Psoas muscle (tissue), 8 donors: ENCODE results near the gene TROAP. TPM values are rescaled to one million over a fixed set of nuclear protein-coding genes. Genes with fewer than 3 reads are reported as not detected.

Source experiments
- ATAC-seq, 4 donors: fragments of 200-7000 bp; cut with Tn5 transposase; one replicate each; pipeline ENCODE4 v1.9.1; 2020; ENCODE audit warnings: moderate library complexity in 3 of 4, mild to moderate bottlenecking in 2 of 4
- DNase-seq, 2 donors: peaks; one replicate each; pipeline ENCODE4 v3.0.0-alpha.2; 2020
- H3K27ac ChIP-seq: fragments of 200-600 bp; one replicate; pipeline ENCODE4 v1.8.0; 2022
- H3K27me3 ChIP-seq, 3 donors: fragments of 200-600 bp in 1 of 3; one replicate each; pipeline versions ENCODE4 v1.6.1 to v1.8.0; 2013 to 2022; ENCODE audit warnings: low read length in 2 of 3, mild to moderate bottlenecking in 2 of 3, moderate library complexity in 1 of 3; ENCODE audit not compliant: insufficient read depth in 3 of 3
- H3K36me3 ChIP-seq, 2 donors: fragments of 200-600 bp in 1 of 2; one replicate each; pipeline versions ENCODE4 v1.6.1 to v1.8.0; 2013 to 2022; ENCODE audit warnings: low read depth in 1 of 2, mild to moderate bottlenecking in 1 of 2, moderate library complexity in 1 of 2; ENCODE audit not compliant: insufficient read depth in 1 of 2
- H3K4me1 ChIP-seq: fragments of 200-600 bp; one replicate; pipeline ENCODE4 v1.8.0; 2022
- H3K4me3 ChIP-seq: fragments of 200-600 bp; one replicate; pipeline ENCODE4 v1.8.0; 2022; ENCODE audit warnings: mild to moderate bottlenecking
- H3K9me3 ChIP-seq: fragments of 200-600 bp; one replicate; pipeline ENCODE4 v1.8.0; 2022
- CTCF ChIP-seq: fragments of 200-600 bp; IDR thresholded peaks from one replicate; pipeline ENCODE4 v1.8.0; 2022; ENCODE audit warnings: antibody characterized with exemption
- WGBS, 3 donors: extraction: QIAGEN DNeasy Blood & Tissue Kit; methylation state at CpG; one replicate each; pipeline versions ENCODE4 v1.1.6 to v1.1.7; 2013; 5-methylcytosine and 5-hydroxymethylcytosine counted together
- intact Hi-C, 2 donors: fragments of 100-400 bp; cut with DNase I; formaldehyde crosslinking; loops; one replicate each; pipeline versions ENCODE4 v1.11.0 to v1.14.2; 2022
- polyA plus RNA-seq, 3 donors: library from polyadenylated mRNA; stranded (reverse); fragments of 200-250 nt; gene quantifications; one replicate each; pipeline ENCODE4 v1.2.3, GENCODE V29; 2013
- total RNA-seq, 4 donors: library from RNA; stranded (reverse); fragmentation: NEBNext Ultra II Directional in 2 of 4; extraction: Animal tissue kit (Norgen Biotek cat#: 25700) in 2 of 4; gene quantifications; one replicate each; pipeline versions ENCODE4 v1.2.1 to v1.2.4, GENCODE V29; 2021 to 2023
- donor health status: healthy with polysubstance abuse.
- donor health status: DM: no; HTN: no; CAD: no; lungs with moderate emphysema.
- donor health status: Bipolar disorder and iron deficiency.
- donor health status: healthy.
- donor health status: DM: yes; HTN: yes; CAD: no.
- donor health status: DM: no; HTN: no; CAD: no.
- donor health status: DM: no; HTN: no; CAD: no.
- donor health status: DM: yes; HTN: yes; CAD: no.

The TROAP gene
- total and polyA plus RNA-seq, 7 donors = 0.07 to 0.48 (median 0.36) TPM; not detected in 2

GRCh38 chr12:49288922-49289555, 34.0 kb upstream of the TROAP start:
- TF ChIP-seq CTCF = no peak
- Histone ChIP-seq H3K4me1 (no peaks in the 10 kb centered on the region), H3K27ac (no peak overlapping the region), H3K27me3 (peaks cover 0 to 12% (median 4%) of the 10 kb centered on the region in 3 donors), H3K9me3 (no peaks in the 10 kb centered on the region), H3K36me3 (no peaks in the 10 kb centered on the region), H3K4me3 (no peak overlapping the region)
- no peak for DNase-seq
- no peak for ATAC-seq
- WGBS, 3 donors = 80 to 86% (median 84%) methylated on average over 9 of the region's 9 CpGs
- intact Hi-C loops = loop anchor here in 1 of 2 donors (2.0 to 5.0 kb wide), 2 partner anchors 54 to 223 kb away; no protein-coding TSS in a partner anchor

- H3K27ac ChIP-seq = no peak overlapping the region
- H3K27me3 ChIP-seq = peaks cover 0 to 39% (median 26%) of the 10 kb centered on the region in 3 donors
- TF ChIP-seq CTCF = no peak
- H3K9me3 ChIP-seq = no peaks in the 10 kb centered on the region
- peaks cover 6% of the 10 kb centered on the region for H3K4me1 ChIP-seq
- no peaks in the 10 kb centered on the region for H3K36me3 ChIP-seq
- no peak overlapping the region for H3K4me3 ChIP-seq
- peak in 1 of 4 donors; percentile 12 for ATAC-seq
- 48 to 64% (median 51%) methylated on average over 7 of the region's 7 CpGs for WGBS, 3 donors
- no peak for DNase-seq
- intact Hi-C loops = loop anchor here in 1 of 2 donors (5.0 kb wide), 1 partner anchor 45 kb away; the partner anchor contains the start of gene C1QL4
Observed at GRCh38 chr12:49292729-49293055, 30.4 kb upstream of the TROAP start.

GRCh38 chr12:49293056-49293956, 29.7 kb upstream of the TROAP start:
- 23 to 30% (median 27%) methylated on average over 17 to 18 of the region's 18 CpGs for WGBS, 3 donors
- H3K36me3 ChIP-seq = no peaks in the 10 kb centered on the region
- peaks cover 6% of the 10 kb centered on the region for H3K4me1 ChIP-seq
- peaks cover 0 to 41% (median 33%) of the 10 kb centered on the region in 3 donors for H3K27me3 ChIP-seq
- no peaks in the 10 kb centered on the region for H3K9me3 ChIP-seq
- no peak overlapping the region for H3K4me3 ChIP-seq
- DNase-seq = peak in 1 of 2 donors; percentile 66
- peak in 2 of 4 donors; percentile 15 to 17 for ATAC-seq
- intact Hi-C loops = loop anchor here in 1 of 2 donors (5.0 kb wide), 1 partner anchor 44 kb away; the partner anchor contains the start of gene C1QL4
- no peak for TF ChIP-seq CTCF
- H3K27ac ChIP-seq = no peak overlapping the region

- Histone ChIP-seq H3K27ac (no peak overlapping the region), H3K27me3 (peaks cover 0 to 48% (median 34%) of the 10 kb centered on the region in 3 donors), H3K9me3 (no peaks in the 10 kb centered on the region), H3K4me3 (no peak overlapping the region), H3K36me3 (no peaks in the 10 kb centered on the region), H3K4me1 (peaks cover 6% of the 10 kb centered on the region)
- no peak for TF ChIP-seq CTCF
- ATAC-seq (no peak), DNase-seq (no peak)
- 80 to 84% (median 80%) methylated on average over 7 to 8 of the region's 8 CpGs for WGBS, 3 donors
- intact Hi-C loops = loop anchor here in 1 of 2 donors (5.0 kb wide), 1 partner anchor 43 kb away; the partner anchor contains the start of gene C1QL4
Observed at GRCh38 chr12:49294086-49294803, 28.8 kb upstream of the TROAP start.
